ENCODE results near the gene OR4D10. TPM values are rescaled to one million over a fixed set of nuclear protein-coding genes. Genes with fewer than 3 reads are reported as not detected.
"Not testable (repeated sequence)": the region's sequence is repeated elsewhere in the genome, so short reads cannot be mapped to it uniquely, and the experiment has no call there.

Gene OR4D10
- total RNA-seq, 1 donor from 2014 or later: not detected

DNA sequence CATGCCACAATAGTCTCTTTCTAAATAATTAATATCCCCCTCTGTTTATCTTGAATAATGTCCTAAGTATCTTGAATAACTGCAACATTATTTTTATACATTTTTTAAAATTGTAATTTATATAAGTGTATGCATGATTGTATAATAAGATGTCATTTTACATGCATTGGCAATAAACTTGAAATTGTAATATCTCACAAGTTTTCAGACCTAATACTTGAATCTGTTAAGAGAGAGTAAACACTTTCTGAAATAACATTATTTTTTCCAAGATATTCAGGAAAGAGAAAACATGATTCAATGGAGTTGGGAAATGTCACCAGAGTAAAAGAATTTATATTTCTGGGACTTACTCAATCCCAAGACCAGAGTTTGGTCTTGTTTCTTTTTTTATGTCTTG lies 30.2 kb downstream of the OR4D10 start, which contains the start of gene OR4D11:
TSS of gene OR4D11 (plus strand) at position 301 of the 400 bp plus-strand sequence. CDS start at position 301, 0 bp downstream.
- H3K36me3 ChIP-seq: no peaks in the 10 kb centered on the region
- no peaks in the 10 kb centered on the region for H3K4me1 ChIP-seq
- DNase-seq (no peak), ATAC-seq (no peak)
- H3K27ac ChIP-seq: no peak within 1 kb of the TSS
- TF ChIP-seq, protein P1, sequence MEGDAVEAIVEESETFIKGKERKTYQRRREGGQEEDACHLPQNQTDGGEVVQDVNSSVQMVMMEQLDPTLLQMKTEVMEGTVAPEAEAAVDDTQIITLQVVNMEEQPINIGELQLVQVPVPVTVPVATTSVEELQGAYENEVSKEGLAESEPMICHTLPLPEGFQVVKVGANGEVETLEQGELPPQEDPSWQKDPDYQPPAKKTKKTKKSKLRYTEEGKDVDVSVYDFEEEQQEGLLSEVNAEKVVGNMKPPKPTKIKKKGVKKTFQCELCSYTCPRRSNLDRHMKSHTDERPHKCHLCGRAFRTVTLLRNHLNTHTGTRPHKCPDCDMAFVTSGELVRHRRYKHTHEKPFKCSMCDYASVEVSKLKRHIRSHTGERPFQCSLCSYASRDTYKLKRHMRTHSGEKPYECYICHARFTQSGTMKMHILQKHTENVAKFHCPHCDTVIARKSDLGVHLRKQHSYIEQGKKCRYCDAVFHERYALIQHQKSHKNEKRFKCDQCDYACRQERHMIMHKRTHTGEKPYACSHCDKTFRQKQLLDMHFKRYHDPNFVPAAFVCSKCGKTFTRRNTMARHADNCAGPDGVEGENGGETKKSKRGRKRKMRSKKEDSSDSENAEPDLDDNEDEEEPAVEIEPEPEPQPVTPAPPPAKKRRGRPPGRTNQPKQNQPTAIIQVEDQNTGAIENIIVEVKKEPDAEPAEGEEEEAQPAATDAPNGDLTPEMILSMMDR (IDR thresholded peaks at IDR 0.05): no peak
- H3K9me3 ChIP-seq: no peaks in the 10 kb centered on the region
- no peaks in the 10 kb centered on the region for H3K27me3 ChIP-seq (ENCODE audit: low read depth)
- intact Hi-C loops (cut with DNase I): no loop called here
- no peak within 1 kb of the TSS for H3K4me3 ChIP-seq

DNA sequence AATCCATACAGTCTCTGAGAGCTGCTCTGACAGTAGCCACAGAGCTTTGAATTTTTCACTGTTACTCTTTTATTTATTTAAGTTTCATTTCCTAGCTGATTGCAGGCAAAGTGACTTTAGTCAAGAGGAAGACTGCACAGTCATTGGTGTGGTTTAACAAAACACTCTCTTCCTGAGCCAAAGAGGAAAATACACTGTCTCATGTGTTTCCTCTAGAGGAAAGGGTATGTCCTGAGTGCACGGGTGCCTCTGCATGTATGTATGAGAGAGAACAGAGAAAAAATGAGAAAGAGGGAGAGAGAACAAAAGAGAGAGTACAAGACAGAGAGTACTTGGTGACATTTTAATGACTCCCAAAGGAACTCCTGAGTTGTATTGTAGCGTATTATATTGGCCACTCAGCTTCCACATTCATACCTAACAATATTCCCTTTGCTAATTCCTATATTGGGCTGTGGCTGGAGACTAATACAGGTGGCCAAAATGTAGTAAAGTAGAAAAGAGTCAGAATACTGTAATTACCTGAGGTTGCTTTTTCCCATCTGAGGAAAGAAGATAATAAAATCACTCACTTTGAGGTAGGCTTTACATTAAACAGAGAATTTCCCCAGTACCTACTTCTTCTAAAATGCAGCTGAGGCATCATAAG lies 38.0 kb downstream of the OR4D10 start, which contains the start of gene OR4D9:
TSS of gene OR4D9 (plus strand) at position 599 of the 649 bp plus-strand sequence. CDS start 3,374 bp downstream, outside the sequence.
- intact Hi-C loops (cut with DNase I): no loop called here
- no peak within 1 kb of the TSS for H3K4me3 ChIP-seq
- no peaks in the 10 kb centered on the region for H3K27me3 ChIP-seq (ENCODE audit: low read depth)
- TF ChIP-seq, protein P1 (IDR thresholded peaks at IDR 0.05): no peak
- DNase-seq (no peak), ATAC-seq (peak; percentile 75 to 81)
- peaks cover 17% of the 10 kb centered on the region for H3K4me1 ChIP-seq
- H3K27ac ChIP-seq: peak within 1 kb of the TSS; percentile 66
- H3K36me3 ChIP-seq: no peaks in the 10 kb centered on the region
- H3K9me3 ChIP-seq: no peaks in the 10 kb centered on the region

DNA sequence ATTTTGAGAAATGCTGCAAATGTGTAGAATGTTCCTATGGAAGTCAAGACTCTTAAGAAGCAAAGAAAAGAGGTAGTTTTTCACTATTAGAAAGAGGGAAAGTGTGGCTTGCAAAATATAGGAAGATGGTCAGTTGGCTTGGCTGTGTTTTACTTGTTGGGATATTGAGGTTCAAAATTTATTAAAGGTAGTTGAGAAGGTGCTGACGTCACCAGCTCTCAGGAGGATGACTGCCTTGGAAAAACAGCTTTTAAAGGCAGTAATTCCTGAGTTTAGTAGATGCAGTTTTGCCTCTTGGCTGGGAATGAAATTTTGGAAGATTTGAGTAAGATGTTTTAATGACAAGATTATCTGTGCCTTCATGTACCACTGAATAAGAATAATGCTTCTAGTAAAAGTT lies 38.6 kb downstream of the OR4D10 start:
- Histone ChIP-seq H3K27ac (peak overlapping the region; percentile 66), H3K9me3 (no peaks in the 10 kb centered on the region), H3K36me3 (no peaks in the 10 kb centered on the region), H3K4me3 (no peak overlapping the region), H3K4me1 (peaks cover 17% of the 10 kb centered on the region), H3K27me3 (ENCODE audit: low read depth) (no peaks in the 10 kb centered on the region)
- TF ChIP-seq, protein P1 (IDR thresholded peaks at IDR 0.05): no peak
- no peak for ATAC-seq
- intact Hi-C loops (cut with DNase I): no loop called here
- DNase-seq: no peak

GRCh38 chr11:59520139-59520538 lies 47.0 kb downstream of the OR4D10 start:
- H3K27me3 ChIP-seq (ENCODE audit: low read depth); H3K27ac ChIP-seq; ATAC-seq; H3K36me3 ChIP-seq; intact Hi-C loops (cut with DNase I); H3K9me3 ChIP-seq; DNase-seq; H3K4me1 ChIP-seq; H3K4me3 ChIP-seq: not testable (repeated sequence)

DNA sequence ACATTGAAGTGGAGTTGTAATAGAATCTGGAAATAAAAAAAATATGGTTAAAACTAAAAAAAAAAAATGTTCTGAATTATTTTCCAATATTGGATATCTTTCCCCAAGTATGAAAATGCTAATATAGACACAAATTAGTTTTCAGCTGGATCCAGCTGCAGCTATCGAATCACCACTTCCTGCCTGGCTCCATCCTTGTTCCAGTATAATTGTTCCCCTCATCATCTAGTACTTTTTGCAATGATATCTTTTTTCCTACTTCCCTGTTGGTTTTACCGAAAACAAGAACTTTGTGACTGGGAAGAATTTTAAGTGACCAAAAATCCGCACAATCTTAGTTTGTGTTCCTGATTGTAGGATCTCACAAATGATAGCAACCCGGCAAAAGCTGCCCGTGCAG lies 47.6 kb downstream of the OR4D10 start:
- no peak for ATAC-seq
- no peak overlapping the region for H3K4me3 ChIP-seq
- no peaks in the 10 kb centered on the region for H3K4me1 ChIP-seq
- intact Hi-C loops (cut with DNase I): no loop called here
- TF ChIP-seq, protein P1 (IDR thresholded peaks at IDR 0.05): no peak
- no peak overlapping the region for H3K27ac ChIP-seq
- no peak for DNase-seq
- H3K9me3 ChIP-seq: no peaks in the 10 kb centered on the region
- no peaks in the 10 kb centered on the region for H3K27me3 ChIP-seq (ENCODE audit: low read depth)
- H3K36me3 ChIP-seq: no peaks in the 10 kb centered on the region

DNA sequence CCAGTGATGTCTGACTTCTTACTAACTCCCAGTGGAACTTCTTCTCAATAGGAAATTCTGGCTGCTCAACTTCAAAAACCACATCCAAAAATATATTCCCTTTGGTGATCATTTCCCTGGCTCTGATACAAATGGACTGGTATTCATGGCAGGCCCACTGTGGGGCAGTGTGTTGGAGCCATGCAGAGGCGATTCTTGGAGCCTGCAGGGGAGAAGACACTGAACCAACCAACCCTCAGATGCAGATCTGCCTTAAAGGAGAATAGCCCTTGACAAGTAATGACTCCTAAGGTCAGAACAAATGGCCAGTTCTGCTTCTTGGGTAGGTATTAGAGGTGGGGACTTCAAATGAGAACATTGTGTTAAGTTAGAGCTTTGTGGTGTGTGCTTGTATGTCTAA lies 50.4 kb downstream of the OR4D10 start:
- Histone ChIP-seq H3K27ac (no peak overlapping the region), H3K36me3 (no peaks in the 10 kb centered on the region), H3K27me3 (ENCODE audit: low read depth) (no peaks in the 10 kb centered on the region), H3K4me3 (no peak overlapping the region), H3K4me1 (no peaks in the 10 kb centered on the region), H3K9me3 (no peaks in the 10 kb centered on the region)
- no peak for ATAC-seq
- DNase-seq: no peak
- TF ChIP-seq, protein P1 (IDR thresholded peaks at IDR 0.05): no peak
- intact Hi-C loops (cut with DNase I): no loop called here
